ENCODE measurements around the gene ZDHHC14. TPM values are rescaled to one million over a fixed set of nuclear protein-coding genes. Genes with fewer than 3 reads are reported as not detected.

ZDHHC14 gene
- total and polyA plus RNA-seq, 2 of the 8 experiments (the other 6 are each of a cell fraction or from before 2014, with no cell fraction given): 2.9 to 5.3 TPM

- CTCF ChIA-PET (ENCODE audit: partially characterized antibody): interaction anchor here (0.8 kb wide), 1 partner anchor 200 kb away, joined by 3 read pairs; no protein-coding TSS in a partner anchor
- no peak overlapping the region for H3K9ac ChIP-seq (replicated peaks in 1 of 4; ENCODE audit: extremely low read depth in 1 of 4, low read depth in 3 of 4, low read length in 3 of 4)
- peaks cover 0 to 14% (median 5%) of the 10 kb centered on the region in 4 experiments; a peak in 6 of 7 replicates for H3K4me1 ChIP-seq (replicated peaks in 1 of 4; ENCODE audit: control insufficient read depth in 3 of 4, insufficient read depth in 4 of 4, low read length in 3 of 4)
- no peak overlapping the region for H4K5ac ChIP-seq (ENCODE audit: insufficient read length, low read depth, low read length)
- H2BK5ac ChIP-seq (ENCODE audit: low read depth, low read length): no peak overlapping the region
- H3K9me3 ChIP-seq (ENCODE audit: insufficient read depth in 2 of 2, low read depth in 1 of 2, low read length in 1 of 2): no peaks in the 10 kb centered on the region
- no peak overlapping the region for H3K18ac ChIP-seq (ENCODE audit: extremely low read depth, low read length)
- H2AK5ac ChIP-seq (ENCODE audit: low read depth, low read length): no peak overlapping the region
- no peak for FAIRE-seq
- no peak overlapping the region for H3K23ac ChIP-seq (ENCODE audit: insufficient read length)
- H4K20me1 ChIP-seq (replicated peaks in 1 of 2; ENCODE audit: control insufficient read depth in 1 of 2, insufficient read depth in 2 of 2, low read length in 2 of 2): no peaks in the 10 kb centered on the region
- POLR2A ChIA-PET (ENCODE audit: partially characterized antibody): no interaction called here
- H2BK120ac ChIP-seq (replicated peaks; ENCODE audit: low read depth, low read length): no peak overlapping the region
- no peak overlapping the region for H3K4me3 ChIP-seq (ENCODE audit: extremely low read depth in 1 of 4, insufficient read depth in 2 of 4, low read depth in 3 of 4, low read length in 4 of 4)
- no peak overlapping the region for H3K27ac ChIP-seq (ENCODE audit: low read depth, low read length)
- DNase-seq (ENCODE audit: low read depth in 1 of 2, low spot score in 2 of 2): no peak
- no peak overlapping the region for H2BK12ac ChIP-seq (ENCODE audit: low read depth, low read length)
- no peaks in the 10 kb centered on the region for H3K23me2 ChIP-seq (ENCODE audit: low read depth, low read length)
- no peak overlapping the region for H3K4ac ChIP-seq (replicated peaks; ENCODE audit: insufficient read length, low read depth, low read length)
- H4K91ac ChIP-seq (replicated peaks; ENCODE audit: insufficient read length, low read length): no peak overlapping the region
- no peak overlapping the region for H3K4me2 ChIP-seq (ENCODE audit: insufficient read depth in 1 of 2, low read depth in 2 of 2, low read length in 2 of 2)
- no peak overlapping the region for H3K14ac ChIP-seq (ENCODE audit: insufficient read length)
- H3K56ac ChIP-seq (replicated peaks; ENCODE audit: insufficient read length, low read depth, low read length): no peak overlapping the region
- H2BK15ac ChIP-seq (ENCODE audit: low read length): no peak overlapping the region
- no peak overlapping the region for H2BK20ac ChIP-seq (ENCODE audit: low read length)
- no peaks in the 10 kb centered on the region for H3K79me1 ChIP-seq (ENCODE audit: low read depth, low read length)
- no peaks in the 10 kb centered on the region for H3K36me3 ChIP-seq (ENCODE audit: control insufficient read depth in 2 of 4, insufficient read depth in 4 of 4, low read length in 3 of 4)
- TF ChIP-seq JUND (IDR thresholded peaks at IDR 0.05; ENCODE audit: low read length) (no peak), CTBP2 (IDR thresholded peaks at IDR 0.05; ENCODE audit: borderline replicate concordance, insufficient read depth, insufficient read length, low read length) (no peak), MAX (IDR thresholded peaks at IDR 0.05) (no peak), HDAC6 (IDR thresholded peaks at IDR 0.05; ENCODE audit: low read depth, low read length) (no peak), BCL11A (IDR thresholded peaks at IDR 0.05; ENCODE audit: low read depth in 2 of 2, low read length in 2 of 2) (no peak), SIRT6 (IDR thresholded peaks at IDR 0.05; ENCODE audit: low read length) (no peak), EZH2 (IDR thresholded peaks at IDR 0.05; ENCODE audit: low read depth, low read length, severe bottlenecking) (no peak), YY1 (IDR thresholded peaks at IDR 0.05; ENCODE audit: low read depth, low read length) (no peak), POU5F1 (IDR thresholded peaks at IDR 0.05; ENCODE audit: low read depth, low read length) (no peak), KDM1A (IDR thresholded peaks at IDR 0.05; ENCODE audit: borderline replicate concordance, low read length) (no peak), EP300 (IDR thresholded peaks at IDR 0.05; ENCODE audit: borderline replicate concordance in 1 of 2, low read depth in 2 of 2, low read length in 2 of 2) (no peak)
- no peak overlapping the region for H2AFZ ChIP-seq (ENCODE audit: low read length)
- no peaks in the 10 kb centered on the region; a peak in 1 of 7 replicates for H3K27me3 ChIP-seq (replicated peaks in 1 of 4; ENCODE audit: control insufficient read depth in 3 of 4, extremely low read depth in 1 of 4, insufficient read depth in 3 of 4, low read length in 3 of 4)
- no peak overlapping the region for H4K8ac ChIP-seq (ENCODE audit: extremely low read depth, insufficient read depth, low read length)
- no peaks in the 10 kb centered on the region for H3K79me2 ChIP-seq (ENCODE audit: control insufficient read depth in 1 of 2, insufficient read depth in 2 of 2, low read length in 2 of 2)
- 89% methylated on average over 8 of the region's 8 CpGs; no CpG with 5 or more reads in 1 of the 2 experiments for WGBS, 2 experiments (ENCODE audit: extremely low coverage in 1 of 2, insufficient coverage in 1 of 2, insufficient read length in 1 of 2, insufficient replicate concordance in 2 of 2, low coverage in 1 of 2, low lambda C conversion rate in 2 of 2, missing lambda C conversion rate in 1 of 2)
Measured at GRCh38 chr6:157674061-157674460, 293.1 kb downstream of the ZDHHC14 start.
